ENCODE results near the gene KRTAP19-5.
"Not testable (repeated sequence)": the region's sequence is repeated elsewhere in the genome, so short reads cannot be mapped to it uniquely, and the experiment has no call there.

Gene KRTAP19-5

GRCh38 chr21:30502041-30502440 is at the start of gene KRTAP19-5:
Gene KRTAP19-5, minus strand, starts transcription at chr21:30502141. Its CDS starts 51 bp downstream, at chr21:30502090.
- no peak for DNase-seq (ENCODE audit: low read depth)
- H3K4me3 ChIP-seq (ENCODE audit: control insufficient read depth, low read depth, low read length): no peak within 1 kb of the TSS
- TF ChIP-seq CTCF (conservative IDR thresholded peaks at IDR 0.05; ENCODE audit: control insufficient read depth, insufficient read depth, low read depth, low read length): no peak

GRCh38 chr21:30541764-30542163 is 39.8 kb upstream of the KRTAP19-5 start, which contains the start of gene KRTAP19-6:
Gene KRTAP19-6, minus strand, starts transcription at chr21:30541864. Its CDS starts 31 bp downstream, at chr21:30541833.
- H3K4me3 ChIP-seq (ENCODE audit: control insufficient read depth, low read depth, low read length): no peak within 1 kb of the TSS
- DNase-seq (ENCODE audit: low read depth): no peak
- no peak for TF ChIP-seq CTCF (conservative IDR thresholded peaks at IDR 0.05; ENCODE audit: control insufficient read depth, insufficient read depth, low read depth, low read length)

GRCh38 chr21:30518876-30519275 is 16.9 kb upstream of the KRTAP19-5 start:
- no peak overlapping the region for H3K4me3 ChIP-seq (ENCODE audit: control insufficient read depth, low read depth, low read length)
- DNase-seq (ENCODE audit: low read depth): no peak
- no peak for TF ChIP-seq CTCF (conservative IDR thresholded peaks at IDR 0.05; ENCODE audit: control insufficient read depth, insufficient read depth, low read depth, low read length)

GRCh38 chr21:30515681-30516080 is 13.7 kb upstream of the KRTAP19-5 start:
- DNase-seq (ENCODE audit: low read depth): no peak
- H3K4me3 ChIP-seq (ENCODE audit: control insufficient read depth, low read depth, low read length): no peak overlapping the region
- TF ChIP-seq CTCF (conservative IDR thresholded peaks at IDR 0.05; ENCODE audit: control insufficient read depth, insufficient read depth, low read depth, low read length): no peak

- not testable (repeated sequence) for H3K4me3 ChIP-seq (ENCODE audit: control insufficient read depth, low read depth, low read length); DNase-seq (ENCODE audit: low read depth)
Observed at GRCh38 chr21:30505621-30506205, 3.8 kb upstream of the KRTAP19-5 start.

- TF ChIP-seq CTCF (conservative IDR thresholded peaks at IDR 0.05; ENCODE audit: control insufficient read depth, insufficient read depth, low read depth, low read length): no peak
- DNase-seq (ENCODE audit: low read depth): no peak
- no peak within 1 kb of the TSS for H3K4me3 ChIP-seq (ENCODE audit: control insufficient read depth, low read depth, low read length)
Observed at GRCh38 chr21:30497065-30497464, 4.9 kb downstream of the KRTAP19-5 start, which contains the start of gene KRTAP19-4. Gene KRTAP19-4, minus strand, starts transcription at chr21:30497165. Its CDS starts 55 bp downstream, at chr21:30497110.

GRCh38 chr21:30491963-30492428 is 9.9 kb downstream of the KRTAP19-5 start, which contains the start of gene KRTAP19-3:
Gene KRTAP19-3, minus strand, starts transcription at chr21:30492013. Its CDS starts 56 bp downstream, at chr21:30491957.
- no peak for TF ChIP-seq CTCF (conservative IDR thresholded peaks at IDR 0.05; ENCODE audit: control insufficient read depth, insufficient read depth, low read depth, low read length)
- H3K4me3 ChIP-seq (ENCODE audit: control insufficient read depth, low read depth, low read length): no peak within 1 kb of the TSS
- DNase-seq (ENCODE audit: low read depth): no peak
